H1 (cell line): ENCODE data around the gene SH3GL1.

Experiments
- POLR2AphosphoS5 ChIP-seq: IDR thresholded peaks from 2 replicates; pipeline ENCODE4 v1.6.1; 2011; ENCODE audit warnings: low read depth, low read length
- TAF1 ChIP-seq: IDR thresholded peaks from 2 replicates; pipeline ENCODE4 v1.6.1; 2011; ENCODE audit warnings: mild to moderate bottlenecking, low read depth, low read length
- TF ChIP-seq, protein P1 (sequence below), 3 experiments: IDR thresholded peaks; 1 replicate in 2 of 3; 2 replicates in 1 of 3; pipeline versions ENCODE4 v1.5.1 to v1.6.1; 2011; ENCODE audit warnings: low read length in 3 of 3, mild to moderate bottlenecking in 3 of 3, inconsistent platforms in 2 of 3, low read depth in 1 of 3, moderate library complexity in 1 of 3; ENCODE audit not compliant: insufficient read depth in 1 of 3; ENCODE audit errors: control extremely low read depth in 1 of 3

DNA sequence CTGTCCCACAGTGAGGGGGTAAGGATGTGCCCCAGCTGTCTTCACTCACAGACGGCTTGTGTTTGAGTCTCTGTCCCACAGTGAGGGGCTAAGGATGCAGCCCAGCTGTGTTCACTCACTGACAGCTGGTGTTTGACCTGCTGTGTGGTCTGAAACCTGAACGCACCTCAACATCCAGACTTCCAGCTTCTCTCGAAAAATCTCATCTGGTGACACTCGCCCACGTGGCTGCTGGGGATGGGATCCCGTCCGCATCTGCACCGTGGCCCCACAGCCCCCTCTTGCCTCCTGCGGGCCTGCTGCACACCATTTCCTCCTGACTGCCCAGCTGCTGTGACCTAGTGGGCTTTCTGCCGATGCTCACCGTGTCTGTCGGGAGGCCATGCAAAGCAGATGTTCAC lies 29.4 kb upstream of the SH3GL1 start:
- TF ChIP-seq TAF1 = no peak
- TF ChIP-seq, protein P1, sequence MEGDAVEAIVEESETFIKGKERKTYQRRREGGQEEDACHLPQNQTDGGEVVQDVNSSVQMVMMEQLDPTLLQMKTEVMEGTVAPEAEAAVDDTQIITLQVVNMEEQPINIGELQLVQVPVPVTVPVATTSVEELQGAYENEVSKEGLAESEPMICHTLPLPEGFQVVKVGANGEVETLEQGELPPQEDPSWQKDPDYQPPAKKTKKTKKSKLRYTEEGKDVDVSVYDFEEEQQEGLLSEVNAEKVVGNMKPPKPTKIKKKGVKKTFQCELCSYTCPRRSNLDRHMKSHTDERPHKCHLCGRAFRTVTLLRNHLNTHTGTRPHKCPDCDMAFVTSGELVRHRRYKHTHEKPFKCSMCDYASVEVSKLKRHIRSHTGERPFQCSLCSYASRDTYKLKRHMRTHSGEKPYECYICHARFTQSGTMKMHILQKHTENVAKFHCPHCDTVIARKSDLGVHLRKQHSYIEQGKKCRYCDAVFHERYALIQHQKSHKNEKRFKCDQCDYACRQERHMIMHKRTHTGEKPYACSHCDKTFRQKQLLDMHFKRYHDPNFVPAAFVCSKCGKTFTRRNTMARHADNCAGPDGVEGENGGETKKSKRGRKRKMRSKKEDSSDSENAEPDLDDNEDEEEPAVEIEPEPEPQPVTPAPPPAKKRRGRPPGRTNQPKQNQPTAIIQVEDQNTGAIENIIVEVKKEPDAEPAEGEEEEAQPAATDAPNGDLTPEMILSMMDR (IDR thresholded peaks at IDR 0.05; ENCODE audit: control extremely low read depth in 1 of 3, insufficient read depth in 1 of 3, low read depth in 1 of 3, low read length in 3 of 3) = no peak
- TF ChIP-seq POLR2AphosphoS5 = no peak
